ENCODE measurements around the gene SLC9A9.
"Not testable (repeated sequence)": the region's sequence is repeated elsewhere in the genome, so short reads cannot be mapped to it uniquely, and the experiment has no call there.

Gene SLC9A9

GRCh38 chr3:143437405-143437804 lies 410.9 kb downstream of the SLC9A9 start:
- no peak for FAIRE-seq

- FAIRE-seq = no peak
These were observed 411.9 kb downstream of the SLC9A9 start for GRCh38 chr3:143436231-143436930.

GRCh38 chr3:143433787-143434378 lies 414.4 kb downstream of the SLC9A9 start:
- no peak for FAIRE-seq

- FAIRE-seq = not testable (repeated sequence)
These were observed 417.0 kb downstream of the SLC9A9 start for GRCh38 chr3:143431298-143431697.

GRCh38 chr3:143430568-143430967 lies 417.7 kb downstream of the SLC9A9 start:
- FAIRE-seq = no peak

GRCh38 chr3:143429628-143430514 lies 418.4 kb downstream of the SLC9A9 start:
- FAIRE-seq = no peak

- no peak for FAIRE-seq
These were observed 420.0 kb downstream of the SLC9A9 start for GRCh38 chr3:143428294-143428693.

GRCh38 chr3:143427631-143428030 lies 420.6 kb downstream of the SLC9A9 start:
- FAIRE-seq = no peak

- no peak for FAIRE-seq
These were observed 423.4 kb downstream of the SLC9A9 start for GRCh38 chr3:143424874-143425273.

- no peak for FAIRE-seq
These were observed 426.7 kb downstream of the SLC9A9 start for GRCh38 chr3:143421556-143421955.

GRCh38 chr3:143419611-143420010 lies 428.7 kb downstream of the SLC9A9 start:
- FAIRE-seq = no peak

GRCh38 chr3:143418391-143418790 lies 429.9 kb downstream of the SLC9A9 start:
- FAIRE-seq = no peak

GRCh38 chr3:143416229-143416628 lies 432.0 kb downstream of the SLC9A9 start:
- FAIRE-seq = no peak

GRCh38 chr3:143414571-143415253 lies 433.6 kb downstream of the SLC9A9 start:
- no peak for FAIRE-seq

GRCh38 chr3:143413372-143413771 lies 434.9 kb downstream of the SLC9A9 start:
- no peak for FAIRE-seq

- FAIRE-seq = no peak
These were observed 436.2 kb downstream of the SLC9A9 start for GRCh38 chr3:143412084-143412483.

- FAIRE-seq = no peak
These were observed 438.0 kb downstream of the SLC9A9 start for GRCh38 chr3:143410259-143410658.

- FAIRE-seq = no peak
These were observed 439.5 kb downstream of the SLC9A9 start for GRCh38 chr3:143408771-143409170.

GRCh38 chr3:143402602-143403001 lies 445.7 kb downstream of the SLC9A9 start:
- no peak for FAIRE-seq

- FAIRE-seq = no peak
These were observed 451.5 kb downstream of the SLC9A9 start for GRCh38 chr3:143396790-143397189.

GRCh38 chr3:143389388-143389787 lies 458.9 kb downstream of the SLC9A9 start:
- FAIRE-seq = no peak

GRCh38 chr3:143387425-143387824 lies 460.8 kb downstream of the SLC9A9 start:
- no peak for FAIRE-seq

- no peak for FAIRE-seq
These were observed 464.2 kb downstream of the SLC9A9 start for GRCh38 chr3:143384076-143384475.

All from islet of Langerhans (tissue), 1 donor.